H1 (cell line): Measurements from ENCODE around the gene MTFP1. TPM values are rescaled to one million over a fixed set of nuclear protein-coding genes. Genes with fewer than 3 reads are reported as not detected.

ENCODE experiments used
- CTCF ChIA-PET: fragments of 300-600 bp; sonication (Branson Sonifier 250); formaldehyde crosslinking; loops from one replicate; lab custom pipeline; 2021; ENCODE audit not compliant: partially characterized antibody; lab: Charles Lee
- POLR2A ChIA-PET: fragments of 300-600 bp; sonication (Branson Sonifier 250); formaldehyde crosslinking; loops from one replicate; lab custom pipeline; 2021; ENCODE audit warnings: inconsistent platforms; ENCODE audit not compliant: partially characterized antibody; lab: Charles Lee
- DNase-seq, 2 experiments: peaks; one replicate each; pipeline versions ENCODE4 v3.0.0 to v3.0.0-alpha.2; 2010 to 2022; ENCODE audit warnings: low spot score in 2 of 2, low read depth in 1 of 2, mixed read lengths in 1 of 2
- FAIRE-seq: peaks from 2 replicates; lab custom pipeline; 2011; peaks lifted over from hg19 to GRCh38; lab: Jason Lieb, UNC
- H2AFZ ChIP-seq: 2 replicates; pipeline ENCODE4 v1.8.1; 2012; ENCODE audit warnings: low read length, inconsistent platforms
- H2AK5ac ChIP-seq: 2 replicates; pipeline ENCODE4 v1.6.1; 2013; ENCODE audit warnings: low read depth, low read length
- H2BK120ac ChIP-seq: replicated peaks from 2 replicates; pipeline ENCODE3; 2013; ENCODE audit warnings: low read depth, low read length, inconsistent platforms
- H2BK12ac ChIP-seq: 2 replicates; pipeline ENCODE4 v1.6.1; 2013; ENCODE audit warnings: low read depth, low read length
- H2BK15ac ChIP-seq: 2 replicates; pipeline ENCODE4 v1.6.1; 2013; ENCODE audit warnings: low read length
- H2BK20ac ChIP-seq: 2 replicates; pipeline ENCODE4 v1.6.1; 2013; ENCODE audit warnings: low read length
- H2BK5ac ChIP-seq: 2 replicates; pipeline ENCODE4 v1.6.1; 2013; ENCODE audit warnings: low read depth, low read length
- H3K14ac ChIP-seq: 2 replicates; pipeline ENCODE4 v1.6.1; 2013; ENCODE audit warnings: inconsistent platforms; ENCODE audit not compliant: insufficient read length
- H3K18ac ChIP-seq: 2 replicates; pipeline ENCODE4 v1.6.1; 2013; ENCODE audit warnings: low read length; ENCODE audit errors: extremely low read depth
- H3K23ac ChIP-seq: 2 replicates; pipeline ENCODE4 v1.6.1; 2013; ENCODE audit warnings: inconsistent platforms; ENCODE audit not compliant: insufficient read length
- H3K23me2 ChIP-seq: 2 replicates; pipeline ENCODE4 v1.6.1; 2013; ENCODE audit warnings: low read depth, low read length
- H3K27ac ChIP-seq: 2 replicates; pipeline ENCODE4 v1.6.1; 2011; ENCODE audit warnings: low read depth, low read length, inconsistent platforms
- H3K27me3 ChIP-seq, 4 experiments: replicated peaks in 1 of 4; 1 replicate in 1 of 4; 2 replicates in 3 of 4; pipeline versions ENCODE4 v1.6.1 to v1.8.1; 2011 to 2013; ENCODE audit warnings: low read length in 3 of 4, mild to moderate bottlenecking in 3 of 4, inconsistent platforms in 2 of 4, mixed read lengths in 2 of 4, moderate library complexity in 1 of 4; ENCODE audit not compliant: control insufficient read depth in 3 of 4, insufficient read depth in 3 of 4; ENCODE audit errors: extremely low read depth in 1 of 4
- H3K36me3 ChIP-seq, 4 experiments: 2 replicates each; pipeline versions ENCODE4 v1.6.1 to v1.8.1; 2011 to 2013; ENCODE audit warnings: mild to moderate bottlenecking in 4 of 4, low read length in 3 of 4, moderate library complexity in 2 of 4, control low read depth in 1 of 4, inconsistent platforms in 1 of 4; ENCODE audit not compliant: insufficient read depth in 4 of 4, control insufficient read depth in 2 of 4
- H3K4ac ChIP-seq: replicated peaks from 2 replicates; pipeline ENCODE3; 2013; ENCODE audit warnings: low read length, low read depth, mixed read lengths, inconsistent platforms; ENCODE audit not compliant: insufficient read length
- H3K4me1 ChIP-seq, 4 experiments: replicated peaks in 1 of 4; 1 replicate in 1 of 4; 2 replicates in 3 of 4; pipeline versions ENCODE4 v1.6.1 to v1.8.1; 2011 to 2013; ENCODE audit warnings: low read length in 3 of 4, inconsistent platforms in 2 of 4, mixed read lengths in 1 of 4; ENCODE audit not compliant: insufficient read depth in 4 of 4, control insufficient read depth in 3 of 4
- H3K4me2 ChIP-seq, 2 experiments: 2 replicates each; pipeline versions ENCODE4 v1.6.1 to v1.8.1; 2011 to 2013; ENCODE audit warnings: low read depth in 2 of 2, low read length in 2 of 2, control low read depth in 1 of 2, inconsistent platforms in 1 of 2, mild to moderate bottlenecking in 1 of 2; ENCODE audit not compliant: insufficient read depth in 1 of 2
- H3K4me3 ChIP-seq, 4 experiments: fragments of 200-600, 300-600 bp in 1 of 4; sonication (generic), shearing (Covaris generic), sonication (Bioruptor Twin) in 1 of 4; 2 replicates each; pipeline versions ENCODE4 v1.5.1 to v1.8.1; 2011 to 2016; ENCODE audit warnings: low read length in 4 of 4, low read depth in 3 of 4, control low read depth in 2 of 4, inconsistent platforms in 2 of 4, mild to moderate bottlenecking in 2 of 4, mixed read lengths in 1 of 4, moderate library complexity in 1 of 4; ENCODE audit not compliant: insufficient read depth in 2 of 4; ENCODE audit errors: extremely low read depth in 1 of 4
- H3K56ac ChIP-seq: replicated peaks from 2 replicates; pipeline ENCODE3; 2013; ENCODE audit warnings: low read depth, mild to moderate bottlenecking, mixed read lengths, low read length, inconsistent platforms; ENCODE audit not compliant: insufficient read length
- H3K79me1 ChIP-seq: 2 replicates; pipeline ENCODE4 v1.6.1; 2013; ENCODE audit warnings: low read depth, low read length, control low read depth
- H3K79me2 ChIP-seq, 2 experiments: 2 replicates each; pipeline versions ENCODE4 v1.6.1 to v1.8.1; 2012 to 2013; ENCODE audit warnings: low read length in 2 of 2, mild to moderate bottlenecking in 2 of 2, inconsistent platforms in 1 of 2; ENCODE audit not compliant: insufficient read depth in 2 of 2, control insufficient read depth in 1 of 2
- H3K9ac ChIP-seq, 4 experiments: replicated peaks in 1 of 4; 1 replicate in 1 of 4; 2 replicates in 3 of 4; pipeline versions ENCODE4 v1.6.1 to v1.8.1; 2011 to 2013; ENCODE audit warnings: low read depth in 3 of 4, low read length in 3 of 4, control low read depth in 2 of 4, mild to moderate bottlenecking in 2 of 4, moderate library complexity in 2 of 4, inconsistent platforms in 1 of 4; ENCODE audit errors: extremely low read depth in 1 of 4
- H3K9me3 ChIP-seq, 2 experiments: 2 replicates each; pipeline versions ENCODE4 v1.6.1 to v1.8.1; 2012 to 2013; ENCODE audit warnings: mild to moderate bottlenecking in 2 of 2, moderate library complexity in 2 of 2, control low read depth in 1 of 2, inconsistent platforms in 1 of 2, low read depth in 1 of 2, low read length in 1 of 2, mixed read lengths in 1 of 2; ENCODE audit not compliant: insufficient read depth in 2 of 2
- H4K20me1 ChIP-seq, 2 experiments: replicated peaks in 1 of 2; 2 replicates each; pipeline versions ENCODE3 to v1.8.1; 2011 to 2013; ENCODE audit warnings: inconsistent platforms in 2 of 2, low read length in 2 of 2, mild to moderate bottlenecking in 1 of 2; ENCODE audit not compliant: insufficient read depth in 2 of 2, control insufficient read depth in 1 of 2
- H4K5ac ChIP-seq: 2 replicates; pipeline ENCODE4 v1.6.1; 2013; ENCODE audit warnings: low read length, low read depth, mixed read lengths, inconsistent platforms; ENCODE audit not compliant: insufficient read length
- H4K8ac ChIP-seq: 2 replicates; pipeline ENCODE4 v1.8.0; 2013; ENCODE audit warnings: mild to moderate bottlenecking, moderate library complexity, low read length, inconsistent platforms; ENCODE audit not compliant: insufficient read depth; ENCODE audit errors: extremely low read depth
- H4K91ac ChIP-seq: replicated peaks from 2 replicates; pipeline ENCODE3; 2013; ENCODE audit warnings: low read length, mixed read lengths, inconsistent platforms; ENCODE audit not compliant: insufficient read length
- BCL11A ChIP-seq, 2 experiments: IDR thresholded peaks; one replicate each; pipeline ENCODE4 v1.6.1; 2011; ENCODE audit warnings: low read depth in 2 of 2, low read length in 2 of 2, mild to moderate bottlenecking in 2 of 2
- CREB1 ChIP-seq: IDR thresholded peaks from 2 replicates; pipeline ENCODE4 v1.6.1; 2012; ENCODE audit warnings: inconsistent platforms
- KDM4A ChIP-seq: IDR thresholded peaks from one replicate; pipeline ENCODE4 v1.7.1; 2012; ENCODE audit warnings: low read depth, mild to moderate bottlenecking, moderate library complexity, low read length, inconsistent platforms; ENCODE audit not compliant: severe bottlenecking
- SP1 ChIP-seq: IDR thresholded peaks from 2 replicates; pipeline ENCODE4 v1.6.1; 2011; ENCODE audit warnings: low read depth, low read length
- TCF12 ChIP-seq: IDR thresholded peaks from 2 replicates; pipeline ENCODE4 v1.6.1; 2011; ENCODE audit warnings: low read depth, mild to moderate bottlenecking, low read length
- WGBS, 2 experiments: shearing (Covaris generic) in 1 of 2; methylation state at CpG; one replicate each; pipeline versions ENCODE4 v1.1.6 to v1.1.7; 2013 to 2015; ENCODE audit warnings: low lambda C conversion rate in 2 of 2, mixed read lengths in 2 of 2, inconsistent platforms in 1 of 2, low coverage in 1 of 2, missing lambda C conversion rate in 1 of 2; ENCODE audit not compliant: insufficient replicate concordance in 2 of 2, insufficient coverage in 1 of 2, insufficient read length in 1 of 2; ENCODE audit errors: extremely low coverage in 1 of 2, missing lambda C conversion rate in 1 of 2; 5-methylcytosine and 5-hydroxymethylcytosine counted together
- polyA plus RNA-seq, 7 experiments: library from polyadenylated mRNA; depleted of rRNA in 3 of 7; stranded (reverse) in 5 of 7; unstranded in 2 of 7; fragments of >200 nt in 5 of 7; fragments of 200-250 nt in 2 of 7; gene quantifications; 1 replicate in 5 of 7; 2 replicates in 1 of 7; 4 replicates in 1 of 7; pipeline versions ENCODE4 v1.2.1 to v1.2.3, GENCODE V29; 2011 to 2013; ENCODE audit warnings: missing spikeins in 2 of 7, mixed read lengths in 2 of 7
- total RNA-seq: library from RNA; stranded (reverse); fragmentation: NEBNext Ultra II Directional; extraction: Animal tissue kit (Norgen Biotek cat#: 25700); gene quantifications from 2 replicates; pipeline ENCODE4 v1.2.1, GENCODE V29; 2021

The MTFP1 gene
- total and polyA plus RNA-seq, 2 of the 8 experiments (the other 6 are each of a cell fraction or from before 2014, with no cell fraction given) = 59.8 to 98.8 TPM

DNA sequence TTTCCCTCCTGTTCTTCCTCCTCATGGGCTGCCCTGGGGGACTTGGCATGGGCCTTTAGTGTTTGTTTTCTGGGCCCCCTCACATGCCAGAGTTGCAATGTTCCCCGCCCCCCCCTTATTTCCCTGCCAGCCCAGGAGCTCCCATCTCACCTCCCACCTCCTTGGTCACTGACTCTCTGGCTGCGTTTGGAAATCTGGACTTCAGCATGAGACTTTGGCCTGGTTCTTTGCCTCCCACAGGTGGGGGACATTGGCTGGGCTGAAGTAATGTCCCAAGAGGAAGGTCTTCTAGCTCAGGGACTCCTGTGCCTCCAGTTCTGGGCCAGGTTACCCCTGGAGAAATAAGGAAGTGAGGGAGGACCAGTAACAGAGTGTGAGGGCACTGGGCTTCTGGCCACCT, 7.0 kb downstream of the MTFP1 start:
- H4K8ac ChIP-seq = no peak overlapping the region
- H3K36me3 ChIP-seq = peaks cover 2 to 10% (median 7%) of the 10 kb centered on the region in 4 experiments; a peak in 6 of 8 replicates
- H3K4ac ChIP-seq = no peak overlapping the region
- no peak overlapping the region for H2AFZ ChIP-seq
- no peak overlapping the region for H3K56ac ChIP-seq
- no peak overlapping the region for H2BK120ac ChIP-seq
- CTCF ChIA-PET = interaction anchor here (1.1 to 12.0 kb wide), 4 partner anchors 8 to 43 kb away, joined by 3 to 164 read pairs (median 16); partner anchors contain the start of gene SEC14L2
- no peak overlapping the region for H3K27ac ChIP-seq
- H2AK5ac ChIP-seq = no peak overlapping the region
- H3K4me3 ChIP-seq = no peak overlapping the region
- H3K14ac ChIP-seq = no peak overlapping the region
- H3K27me3 ChIP-seq = no peaks in the 10 kb centered on the region
- peaks cover 0 to 13% of the 10 kb centered on the region in 2 experiments for H4K20me1 ChIP-seq
- H2BK15ac ChIP-seq = no peak overlapping the region
- H3K4me1 ChIP-seq = peaks cover 0 to 10% (median 3%) of the 10 kb centered on the region in 4 experiments; a peak in 4 of 7 replicates
- FAIRE-seq = no peak
- TF ChIP-seq KDM4A (no peak), TCF12 (no peak), BCL11A (IDR thresholded peaks at IDR 0.05; ENCODE audit: low read depth in 2 of 2, low read length in 2 of 2) (no peak), SP1 (no peak), CREB1 (no peak)
- TF ChIP-seq, all 59 proteins: peak for 0
- Histone ChIP-seq H4K91ac (no peak overlapping the region), H3K23me2 (no peaks in the 10 kb centered on the region; the same call in 1 of the 2 replicates), H2BK5ac (no peak overlapping the region), H3K18ac (no peak overlapping the region), H3K79me1 (no peaks in the 10 kb centered on the region; the same call in 1 of the 2 replicates), H3K23ac (no peak overlapping the region), H3K9me3 (no peaks in the 10 kb centered on the region), H3K79me2 (no peaks in the 10 kb centered on the region), H2BK20ac (0 out of 2 replicates have a peak overlapping the region, but pooled peaks have one; percentile 32), H2BK12ac (no peak overlapping the region), H3K4me2 (no peak overlapping the region), H3K9ac (no peak overlapping the region), H4K5ac (no peak overlapping the region)
- POLR2A ChIA-PET = interaction anchor here (1.9 kb wide), 1 partner anchor 9 kb away, joined by 6 read pairs; no protein-coding TSS in a partner anchor
- 74% methylated on average over 2 of the region's 2 CpGs; no CpG with 5 or more reads in 1 of the 2 experiments for WGBS, 2 experiments
- no peak for DNase-seq
